Measurements from ENCODE around the gene SLC27A5.
"Not testable (repeated sequence)": the region's sequence is repeated elsewhere in the genome, so short reads cannot be mapped to it uniquely, and the experiment has no call there.

The SLC27A5 gene

DNA sequence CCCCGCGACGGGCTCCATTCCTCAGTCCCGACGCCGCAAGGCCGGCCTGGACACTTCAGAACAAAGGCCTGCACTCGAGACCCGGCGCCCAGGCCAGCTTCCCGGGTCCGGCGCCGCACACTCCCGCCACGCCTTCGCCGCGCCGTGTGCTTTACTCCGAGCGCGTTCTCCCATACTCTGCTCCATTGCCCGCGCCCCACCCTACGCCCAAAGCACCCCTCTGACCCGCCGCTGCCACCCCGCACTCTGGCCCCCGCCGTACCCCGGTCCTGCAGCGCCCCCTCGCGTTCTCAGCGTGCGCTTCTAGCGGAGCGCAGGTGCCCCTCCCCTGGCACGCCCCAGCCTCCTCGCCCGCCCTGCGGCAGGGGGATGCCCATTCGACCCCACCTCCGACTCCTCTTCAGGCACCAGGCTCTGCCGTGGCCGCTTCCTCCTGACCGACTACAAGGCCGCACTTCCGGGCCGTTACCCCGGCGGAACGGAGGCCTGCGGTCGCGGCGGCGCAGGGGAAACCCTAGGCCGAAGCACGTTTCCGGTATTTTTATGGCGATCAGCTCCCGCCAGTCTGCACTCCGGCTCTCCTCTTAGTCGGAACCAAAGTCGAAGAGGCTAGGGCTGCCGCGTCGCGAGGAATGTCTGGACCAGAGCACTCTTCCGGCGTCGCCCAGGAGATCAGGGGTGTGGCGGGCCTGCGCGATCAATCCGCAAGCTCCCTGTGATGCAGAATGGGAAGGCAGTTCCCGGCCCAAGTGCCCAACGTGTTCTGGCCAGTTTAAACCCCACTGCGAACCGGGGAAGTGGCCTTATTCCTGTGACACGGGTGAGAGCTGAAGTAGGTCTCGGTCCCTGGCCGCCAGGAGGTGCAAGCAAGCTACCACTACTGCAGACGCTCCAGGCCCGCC is 7.8 kb upstream of the SLC27A5 start, which contains the start of gene ZBTB45:
TSS of gene ZBTB45 (minus strand) at position 456 of the 902 bp plus-strand sequence. CDS start 2,137 bp downstream, outside the sequence.
- DNase-seq = peak; percentile 98

GRCh38 chr19:58519087-58519354 is 7.2 kb upstream of the SLC27A5 start:
- DNase-seq = peak; percentile 84

DNA sequence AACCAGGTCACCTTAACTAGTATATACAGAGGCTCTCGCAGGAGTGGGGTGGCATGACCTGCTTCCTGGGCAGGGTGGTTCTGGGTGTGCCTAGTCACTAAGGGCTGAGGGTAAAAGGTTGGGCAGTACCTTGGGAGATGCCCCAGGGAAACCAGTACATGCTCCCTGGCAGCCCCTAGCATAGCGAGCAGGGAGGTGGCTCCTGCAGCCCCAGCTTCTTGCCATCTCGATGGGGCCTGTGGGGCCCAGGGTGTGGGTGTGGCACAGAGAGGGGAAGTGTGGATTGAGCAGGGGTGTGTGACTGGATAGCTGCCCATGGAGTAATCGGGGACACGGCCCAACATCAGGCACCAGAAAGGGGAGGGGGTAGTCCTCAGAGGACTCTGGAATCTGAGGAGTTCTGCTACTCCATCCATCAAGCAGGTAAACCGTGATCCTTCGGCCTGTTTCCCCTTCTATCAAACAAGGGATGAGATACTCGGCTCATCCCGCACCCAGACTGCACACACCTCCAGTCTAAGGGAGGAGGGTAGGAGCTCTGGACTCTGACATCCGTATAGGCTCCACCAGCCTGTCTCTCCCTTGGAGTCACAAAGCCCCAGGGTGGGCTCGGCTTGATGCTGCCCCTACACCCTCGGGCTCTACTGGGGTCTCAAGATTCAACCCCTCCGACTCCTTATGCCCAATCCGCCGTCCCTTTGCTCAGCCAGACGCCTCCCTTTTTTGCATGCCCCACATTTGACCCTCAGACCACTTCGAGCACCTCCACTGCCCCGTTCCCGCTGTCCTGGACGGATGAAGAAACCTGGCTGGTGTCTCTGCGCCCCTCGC is 6.7 kb upstream of the SLC27A5 start:
- no peak for DNase-seq

DNA sequence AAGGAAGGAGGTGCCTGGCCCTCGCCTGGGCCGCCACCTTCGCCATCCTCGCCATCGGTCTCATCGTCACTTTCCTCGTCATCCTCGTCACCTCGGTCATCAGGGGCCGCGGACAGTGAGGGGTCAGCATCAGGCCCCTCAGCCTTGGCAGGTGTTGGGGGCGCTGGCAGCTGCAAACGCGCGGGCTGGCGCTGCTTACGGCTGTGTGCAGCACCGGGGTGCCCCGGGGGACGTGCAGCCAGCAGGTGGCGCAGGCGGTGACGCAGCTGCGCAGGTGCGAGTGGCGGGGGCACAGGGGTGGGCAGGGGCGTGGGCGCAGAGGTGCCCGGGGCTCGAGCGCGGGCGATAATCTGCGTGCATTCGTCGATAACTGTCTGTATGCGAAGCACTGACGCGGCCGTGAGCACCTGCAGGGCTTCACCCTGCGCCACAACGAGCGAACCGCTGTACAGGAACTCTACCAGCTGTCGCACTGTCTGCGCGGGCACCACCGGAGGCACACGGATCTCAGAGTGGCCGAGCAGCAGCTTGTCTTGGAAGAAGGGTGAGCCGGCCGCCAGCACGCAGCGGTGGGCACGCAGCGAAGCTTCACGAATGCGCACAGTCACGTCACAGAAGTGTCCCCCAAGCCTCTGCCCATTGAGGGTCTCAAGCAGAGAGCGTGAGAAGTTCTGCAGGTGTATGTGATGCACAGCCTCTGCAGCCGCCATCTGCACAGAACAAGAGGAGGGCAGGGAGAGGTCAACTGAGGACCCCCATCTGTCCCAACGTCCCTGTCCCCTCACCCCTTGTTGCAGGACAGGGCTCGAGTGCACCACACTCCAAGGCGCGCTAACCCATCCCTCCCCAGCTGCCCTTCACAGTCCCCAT is 5.4 kb upstream of the SLC27A5 start:
- DNase-seq = no peak

DNA sequence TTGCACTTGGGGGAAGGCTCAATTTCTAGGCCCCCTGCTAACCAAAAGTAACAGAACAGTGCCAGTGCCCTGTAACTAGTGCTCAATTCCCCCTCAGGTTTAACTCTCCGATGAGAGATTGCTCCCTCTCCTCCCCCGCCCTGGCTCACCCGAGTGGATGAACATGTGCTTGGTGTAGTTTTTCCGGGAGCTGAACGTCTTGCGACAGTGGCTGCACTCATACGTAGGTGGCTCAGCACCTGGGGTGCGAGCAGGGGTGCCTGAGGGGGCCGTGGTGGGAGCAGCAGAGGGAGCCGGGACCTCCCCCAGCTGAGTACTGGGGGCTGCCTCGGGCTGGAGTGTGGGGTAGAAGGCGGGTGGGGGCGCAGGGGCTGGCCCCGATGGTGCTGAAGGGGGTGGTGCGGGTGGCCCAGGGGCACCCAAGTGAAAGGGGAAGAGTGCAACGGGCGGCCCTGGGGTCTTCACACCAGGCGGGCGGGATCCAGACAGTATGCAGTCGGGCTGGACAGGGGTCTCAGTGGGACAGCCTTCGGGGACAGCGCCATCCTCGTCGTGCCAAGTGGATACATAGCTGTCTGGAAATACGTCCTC is 4.5 kb upstream of the SLC27A5 start:
- no peak for DNase-seq

- no peak for DNase-seq
These were observed 3.5 kb upstream of the SLC27A5 start for GRCh38 chr19:58515259-58515658.

GRCh38 chr19:58514564-58515022 is 2.8 kb upstream of the SLC27A5 start:
- DNase-seq = no peak

GRCh38 chr19:58513694-58514563 is 2.1 kb upstream of the SLC27A5 start:
- DNase-seq = peak; percentile 88

GRCh38 chr19:58513213-58513693 is 1.5 kb upstream of the SLC27A5 start:
- no peak for DNase-seq

GRCh38 chr19:58510084-58510862 is 1.5 kb downstream of the SLC27A5 start:
- DNase-seq = no peak

GRCh38 chr19:58509731-58510083 is 2.1 kb downstream of the SLC27A5 start:
- no peak for DNase-seq

DNA sequence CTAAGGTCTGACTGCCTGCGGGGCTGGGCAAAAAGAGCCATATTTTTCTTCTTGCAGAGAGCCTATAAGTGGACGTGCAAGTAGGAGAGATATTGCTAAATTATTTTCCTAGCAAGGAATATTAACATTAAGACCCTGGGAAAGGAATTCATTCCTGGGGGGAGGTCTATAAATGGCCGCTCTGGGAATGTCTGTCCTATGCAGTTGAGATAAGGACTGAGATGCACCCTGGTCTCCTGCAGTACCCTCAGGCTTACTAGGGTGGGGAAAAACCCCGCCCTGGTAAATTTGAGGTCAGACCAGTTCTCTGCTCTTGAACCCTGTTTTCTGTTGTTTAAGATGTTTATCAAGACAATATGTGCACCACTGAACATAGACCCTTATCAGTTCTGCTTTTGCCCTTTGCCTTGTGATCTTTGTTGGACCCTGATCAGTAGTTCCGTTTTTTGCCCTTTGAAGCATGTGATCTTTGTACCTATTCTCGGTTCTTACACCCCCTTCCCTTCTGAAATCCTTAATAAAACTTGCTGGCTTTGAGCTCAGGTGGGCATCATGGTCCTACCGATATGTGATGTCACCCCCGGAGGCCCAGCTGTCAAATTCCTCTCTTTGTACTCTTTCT is 4.1 kb downstream of the SLC27A5 start:
- not testable (repeated sequence) for DNase-seq

- DNase-seq = no peak
These were observed 11.6 kb downstream of the SLC27A5 start for GRCh38 chr19:58500242-58500641.

GRCh38 chr19:58499021-58499927 is 12.5 kb downstream of the SLC27A5 start:
- DNase-seq = peak; percentile 100

GRCh38 chr19:58498316-58499020 is 13.3 kb downstream of the SLC27A5 start:
- DNase-seq = peak; percentile 45

DNA sequence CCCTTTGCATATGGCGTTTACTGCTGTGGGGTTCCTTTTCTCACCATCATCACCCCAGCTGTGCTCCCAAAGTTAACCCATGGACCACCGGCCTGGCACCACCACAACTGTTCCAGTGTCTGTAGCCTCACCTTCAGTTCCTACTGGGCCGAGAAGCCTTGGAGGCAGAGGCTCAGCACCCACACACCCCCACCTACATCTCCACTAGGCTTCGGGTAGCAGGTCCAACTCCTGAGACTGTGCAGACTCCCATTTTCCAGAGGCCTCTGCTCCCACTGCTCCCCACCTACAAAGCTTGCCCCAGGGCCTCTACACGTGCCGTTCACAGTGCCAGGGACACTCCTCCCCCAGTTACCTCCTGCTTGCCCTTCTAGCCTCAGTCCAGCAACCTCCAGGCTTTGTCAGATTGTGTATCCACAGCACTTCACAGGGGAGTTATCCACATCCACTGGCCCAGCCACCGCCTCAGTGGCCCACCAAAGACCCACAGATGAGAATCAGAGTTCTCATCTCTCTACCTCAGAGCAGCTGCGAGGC is 14.1 kb downstream of the SLC27A5 start:
- DNase-seq = no peak

- no peak for DNase-seq
These were observed 19.5 kb downstream of the SLC27A5 start for GRCh38 chr19:58492265-58492664.

- DNase-seq = no peak
These were observed 20.4 kb downstream of the SLC27A5 start for GRCh38 chr19:58491393-58491792.
